ENCODE results near the gene ADCY9. TPM values are rescaled to one million over a fixed set of nuclear protein-coding genes. Genes with fewer than 3 reads are reported as not detected.
A peak's percentile ranks its signal among the peaks of the same experiment; 100 is the strongest.
"Not testable (repeated sequence)": the region's sequence is repeated elsewhere in the genome, so short reads cannot be mapped to it uniquely, and the experiment has no call there.

The ADCY9 gene
- polyA plus RNA-seq, 1 donor (not counting 4 experiments of a cell fraction or from before 2014, with no cell fraction given): 3.0 TPM

DNA sequence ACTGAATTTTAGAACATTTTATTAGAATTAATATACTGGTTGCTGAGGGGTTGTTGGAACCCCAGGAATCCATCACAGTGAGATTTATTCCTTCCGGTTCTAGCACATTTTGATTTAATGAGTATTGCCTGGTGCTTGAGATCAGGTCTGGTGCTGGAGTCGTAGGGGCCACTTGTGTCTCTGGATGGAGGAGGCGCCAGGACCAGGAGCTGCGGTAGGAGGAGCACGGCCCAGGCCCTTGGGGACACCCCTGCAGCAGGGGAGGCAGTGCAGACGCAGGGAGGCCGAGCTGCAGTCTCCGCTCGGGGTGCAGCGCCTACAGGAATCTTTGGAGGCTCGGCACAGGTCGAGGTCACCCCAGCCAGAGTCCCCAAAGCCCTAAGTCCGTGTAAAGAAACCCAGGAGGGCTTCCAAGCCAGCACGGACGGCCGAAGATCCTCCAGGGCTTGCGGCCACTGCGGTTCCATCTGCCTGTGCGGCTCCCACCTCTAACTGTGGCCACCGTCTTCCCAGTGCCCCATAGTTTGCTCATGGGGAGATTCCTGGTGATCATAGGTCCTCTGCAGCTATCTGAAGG is 169.6 kb downstream of the ADCY9 start:
- H3K36me3 ChIP-seq (ENCODE audit: control insufficient read depth in 2 of 2, extremely low read depth in 1 of 2, insufficient read depth in 2 of 2, low read length in 2 of 2): no peaks in the 10 kb centered on the region
- FAIRE-seq: no peak
- no peaks in the 10 kb centered on the region for H3K27me3 ChIP-seq (ENCODE audit: control insufficient read depth, extremely low read depth, insufficient read depth, low read length)
- H3K4me1 ChIP-seq (ENCODE audit: control insufficient read depth, extremely low read depth, insufficient read depth, low read length): peaks cover 25% of the 10 kb centered on the region
- no peak overlapping the region for H3K27ac ChIP-seq (ENCODE audit: control insufficient read depth, insufficient read depth, low read length)
- DNase-seq (ENCODE audit: low read depth, low spot score): no peak
- H3K4me2 ChIP-seq (ENCODE audit: control insufficient read depth, extremely low read depth, insufficient read depth, low read depth, low read length): peak overlapping the region; percentile 48
- no peaks in the 10 kb centered on the region for H3K9me3 ChIP-seq (ENCODE audit: control insufficient read depth, low read depth, low read length)
- H3K9me1 ChIP-seq (ENCODE audit: control insufficient read depth, extremely low read depth, insufficient read depth, low read length): no peaks in the 10 kb centered on the region
- H3K79me2 ChIP-seq (ENCODE audit: control insufficient read depth, insufficient read depth, low read length): no peaks in the 10 kb centered on the region
- TF ChIP-seq EZH2 (IDR thresholded peaks at IDR 0.05; ENCODE audit: low read length) (no peak), CTCF (optimal IDR thresholded peaks at IDR 0.05 in 1 of 3, IDR thresholded peaks at IDR 0.05 in 1 of 3, conservative IDR thresholded peaks at IDR 0.05 in 1 of 3; ENCODE audit: extremely low read depth in 1 of 3, insufficient read depth in 2 of 3, low read length in 3 of 3) (no peak)
- dilution Hi-C loops (cut with MboI; ENCODE audit: extremely low pct_ligation_motif_present, low sequenced_read_pairs): no loop called here
- no peak overlapping the region for H2AFZ ChIP-seq (ENCODE audit: control insufficient read depth, low read length)
- H4K20me1 ChIP-seq (ENCODE audit: control insufficient read depth, extremely low read depth, insufficient read depth, low read length): peaks cover 2% of the 10 kb centered on the region
- no peak overlapping the region for H3K4me3 ChIP-seq (ENCODE audit: control insufficient read depth in 2 of 3, extremely low read depth in 1 of 3, insufficient read depth in 2 of 3, low read depth in 1 of 3, low read length in 3 of 3)
- H3K9ac ChIP-seq (ENCODE audit: control insufficient read depth, extremely low read depth, insufficient read depth, low read length): no peak overlapping the region

- Histone ChIP-seq H3K4me1 (ENCODE audit: control insufficient read depth, extremely low read depth, insufficient read depth, low read length) (peaks cover 25% of the 10 kb centered on the region), H3K27me3 (ENCODE audit: control insufficient read depth, extremely low read depth, insufficient read depth, low read length) (no peaks in the 10 kb centered on the region), H2AFZ (ENCODE audit: control insufficient read depth, low read length) (no peak overlapping the region), H3K9me3 (ENCODE audit: control insufficient read depth, low read depth, low read length) (no peaks in the 10 kb centered on the region), H3K9ac (ENCODE audit: control insufficient read depth, extremely low read depth, insufficient read depth, low read length) (no peak overlapping the region), H3K79me2 (ENCODE audit: control insufficient read depth, insufficient read depth, low read length) (no peaks in the 10 kb centered on the region), H4K20me1 (ENCODE audit: control insufficient read depth, extremely low read depth, insufficient read depth, low read length) (peaks cover 2% of the 10 kb centered on the region), H3K27ac (ENCODE audit: control insufficient read depth, insufficient read depth, low read length) (no peak overlapping the region), H3K36me3 (ENCODE audit: control insufficient read depth in 2 of 2, extremely low read depth in 1 of 2, insufficient read depth in 2 of 2, low read length in 2 of 2) (no peaks in the 10 kb centered on the region), H3K4me3 (ENCODE audit: control insufficient read depth in 2 of 3, extremely low read depth in 1 of 3, insufficient read depth in 2 of 3, low read depth in 1 of 3, low read length in 3 of 3) (peak overlapping the region in 1 of 3 experiments; percentile 14), H3K9me1 (ENCODE audit: control insufficient read depth, extremely low read depth, insufficient read depth, low read length) (no peaks in the 10 kb centered on the region), H3K4me2 (ENCODE audit: control insufficient read depth, extremely low read depth, insufficient read depth, low read depth, low read length) (peak overlapping the region; percentile 48)
- FAIRE-seq (peak; percentile 99), DNase-seq (ENCODE audit: low read depth, low spot score) (no peak)
- TF ChIP-seq CTCF (optimal IDR thresholded peaks at IDR 0.05 in 1 of 3, IDR thresholded peaks at IDR 0.05 in 1 of 3, conservative IDR thresholded peaks at IDR 0.05 in 1 of 3; ENCODE audit: extremely low read depth in 1 of 3, insufficient read depth in 2 of 3, low read length in 3 of 3) (no peak), EZH2 (IDR thresholded peaks at IDR 0.05; ENCODE audit: low read length) (no peak)
- dilution Hi-C loops (cut with MboI; ENCODE audit: extremely low pct_ligation_motif_present, low sequenced_read_pairs): no loop called here
Measured at GRCh38 chr16:3945751-3946603, 170.3 kb downstream of the ADCY9 start.

GRCh38 chr16:3944457-3944856 is 171.8 kb downstream of the ADCY9 start:
- FAIRE-seq; H3K4me3 ChIP-seq (ENCODE audit: control insufficient read depth in 2 of 3, extremely low read depth in 1 of 3, insufficient read depth in 2 of 3, low read depth in 1 of 3, low read length in 3 of 3); H3K36me3 ChIP-seq (ENCODE audit: control insufficient read depth in 2 of 2, extremely low read depth in 1 of 2, insufficient read depth in 2 of 2, low read length in 2 of 2); H3K27ac ChIP-seq (ENCODE audit: control insufficient read depth, insufficient read depth, low read length); DNase-seq (ENCODE audit: low read depth, low spot score); dilution Hi-C loops (cut with MboI; ENCODE audit: extremely low pct_ligation_motif_present, low sequenced_read_pairs); H3K79me2 ChIP-seq (ENCODE audit: control insufficient read depth, insufficient read depth, low read length); H3K27me3 ChIP-seq (ENCODE audit: control insufficient read depth, extremely low read depth, insufficient read depth, low read length); H4K20me1 ChIP-seq (ENCODE audit: control insufficient read depth, extremely low read depth, insufficient read depth, low read length); H2AFZ ChIP-seq (ENCODE audit: control insufficient read depth, low read length); H3K9me3 ChIP-seq (ENCODE audit: control insufficient read depth, low read depth, low read length); H3K9ac ChIP-seq (ENCODE audit: control insufficient read depth, extremely low read depth, insufficient read depth, low read length); H3K4me2 ChIP-seq (ENCODE audit: control insufficient read depth, extremely low read depth, insufficient read depth, low read depth, low read length); H3K9me1 ChIP-seq (ENCODE audit: control insufficient read depth, extremely low read depth, insufficient read depth, low read length): not testable (repeated sequence)
- peaks cover 13% of the 10 kb centered on the region for H3K4me1 ChIP-seq (ENCODE audit: control insufficient read depth, extremely low read depth, insufficient read depth, low read length)
